Measurements from ENCODE around the gene MIB2. TPM values are rescaled to one million over a fixed set of nuclear protein-coding genes. Genes with fewer than 3 reads are reported as not detected.

Gene MIB2
- total RNA-seq, 1 donor from 2014 or later, result 81.2 TPM

DNA sequence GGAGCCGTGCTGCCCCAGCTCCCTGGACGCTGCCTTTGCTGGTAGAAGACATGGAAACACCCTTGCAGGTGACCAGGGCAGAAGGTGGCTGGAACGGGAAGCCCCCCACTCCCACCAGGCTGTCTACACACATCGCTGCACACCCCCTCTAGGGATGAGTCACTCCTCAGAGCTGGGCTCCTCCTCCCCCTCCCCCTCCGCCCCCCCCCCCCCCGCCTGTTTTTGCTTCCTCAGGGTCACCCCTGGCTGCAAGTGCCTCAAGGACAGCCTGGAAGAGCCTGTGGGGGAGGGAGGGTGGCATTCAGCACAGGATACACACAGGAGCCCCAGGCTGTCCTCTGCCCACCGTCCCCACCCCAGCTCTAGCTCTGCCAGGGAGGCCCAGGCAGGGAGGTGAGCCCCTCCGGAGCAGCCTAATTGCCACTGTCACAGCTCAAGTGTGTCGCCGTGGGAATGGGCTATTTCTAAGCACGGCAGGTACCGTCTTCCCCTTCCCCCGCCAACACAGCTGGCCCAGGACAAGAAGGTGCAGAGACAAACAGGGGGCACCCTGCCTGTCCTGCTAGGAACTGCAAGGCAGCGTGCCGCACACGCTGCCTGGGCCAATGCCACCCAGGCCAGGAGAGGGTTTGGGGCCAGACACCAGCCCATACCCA lies 17.9 kb upstream of the MIB2 start:
- DNase-seq (ENCODE audit: extremely low read depth, low read depth, low spot score), result no peak

GRCh38 chr1:1598051-1598719 lies 17.1 kb upstream of the MIB2 start:
- no peak for DNase-seq (ENCODE audit: extremely low read depth, low read depth, low spot score)

- DNase-seq (ENCODE audit: extremely low read depth, low read depth, low spot score), result no peak
Observed at GRCh38 chr1:1598720-1599029, 16.6 kb upstream of the MIB2 start.

DNA sequence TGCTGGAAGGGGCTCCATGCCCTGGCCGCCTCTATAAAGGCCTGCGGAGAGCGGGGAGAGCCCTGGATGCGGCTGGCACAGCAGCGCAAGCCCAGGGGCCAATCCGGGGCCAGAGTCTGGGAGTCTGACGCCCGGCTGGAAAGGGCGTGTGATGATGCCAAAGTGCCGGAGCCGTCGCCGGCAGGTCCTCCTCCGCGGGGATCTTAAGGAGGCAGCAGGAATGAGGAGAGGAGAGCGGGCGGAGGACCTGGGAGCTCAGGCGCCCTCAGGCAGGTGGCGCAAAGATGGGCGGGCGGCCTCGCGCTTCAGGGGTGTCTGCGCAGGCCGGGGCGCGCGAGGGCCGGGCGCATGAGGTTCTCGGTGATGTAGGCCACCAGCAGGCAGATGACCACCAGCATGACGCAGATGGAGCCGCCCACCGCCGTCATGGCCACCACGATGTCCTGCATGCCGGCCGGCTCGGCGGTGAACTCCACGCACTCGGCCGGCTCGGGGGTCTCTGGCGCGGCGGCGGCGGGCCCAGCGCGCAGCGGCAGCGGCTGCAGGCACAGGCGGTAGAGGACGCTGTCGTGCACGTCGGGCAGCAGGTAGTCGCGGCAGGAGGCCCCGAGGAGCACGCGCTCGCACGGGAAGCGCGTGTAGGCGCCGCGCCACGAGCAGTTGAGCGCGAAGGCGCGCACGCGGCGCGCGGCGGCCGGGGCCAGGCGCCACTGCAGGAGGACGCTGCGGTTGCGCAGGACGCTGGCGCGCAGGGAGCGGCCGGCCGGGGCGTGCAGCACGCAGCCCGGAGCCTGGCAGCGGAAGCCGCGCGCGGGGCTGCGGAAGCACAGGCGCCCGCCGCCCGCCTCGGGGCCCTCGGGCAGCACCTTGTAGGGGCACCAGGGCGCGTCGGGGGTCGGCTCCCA lies 16.0 kb upstream of the MIB2 start:
- no peak for DNase-seq (ENCODE audit: extremely low read depth, low read depth, low spot score)

DNA sequence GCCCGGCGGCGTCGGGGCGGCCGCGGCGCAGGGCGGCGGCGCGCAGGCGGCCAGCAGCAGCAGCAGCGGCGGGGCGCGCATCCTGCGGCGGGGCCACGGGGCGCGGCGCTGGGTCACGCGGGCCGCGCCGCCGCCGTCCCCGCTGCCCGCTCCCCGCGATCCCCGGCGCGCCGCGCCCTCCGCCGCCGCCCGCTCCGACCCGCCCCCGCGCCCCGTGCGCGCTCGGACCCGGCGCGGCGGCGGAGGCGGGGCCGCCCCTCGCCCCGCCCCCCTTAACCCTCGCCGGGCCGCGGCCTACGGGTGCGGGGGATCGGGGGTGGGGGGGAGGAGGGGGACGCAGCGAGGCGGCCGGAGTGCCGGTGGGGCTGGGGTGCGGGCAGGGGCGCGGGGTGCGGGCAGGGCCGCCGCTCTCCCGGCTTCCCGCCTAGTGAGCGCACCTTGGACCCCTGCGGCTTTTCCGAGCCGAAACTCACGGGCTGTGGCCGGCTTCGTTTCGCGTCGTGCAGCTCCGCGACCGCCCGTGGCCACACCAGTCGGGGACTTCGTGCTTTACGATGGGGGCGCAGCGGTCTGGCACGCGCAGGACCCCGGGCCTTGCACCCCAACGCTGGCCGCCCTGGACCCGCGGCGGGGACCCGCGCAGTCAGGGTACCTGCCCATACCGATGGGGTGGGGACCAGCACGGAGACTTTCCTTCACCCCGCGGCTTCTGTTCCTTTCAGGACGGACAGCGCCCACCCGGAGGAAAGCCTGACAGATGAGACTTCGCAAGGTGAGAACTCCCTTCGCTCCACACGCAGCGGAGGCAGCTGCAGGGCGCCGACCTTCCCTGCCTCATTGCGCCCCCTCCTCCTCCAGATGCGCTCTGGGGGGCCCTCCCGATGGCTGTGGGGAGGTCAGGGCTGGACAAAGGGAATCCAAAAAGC lies 15.1 kb upstream of the MIB2 start, which contains the start of gene FNDC10:
Gene FNDC10, minus strand, starts transcription at position 201 of the 926 bp plus-strand sequence. Its CDS starts 120 bp downstream, at position 81.
- no peak for DNase-seq (ENCODE audit: extremely low read depth, low read depth, low spot score)

- no peak for DNase-seq (ENCODE audit: extremely low read depth, low read depth, low spot score)
Observed at GRCh38 chr1:1600861-1601563, 14.3 kb upstream of the MIB2 start.

- DNase-seq (ENCODE audit: extremely low read depth, low read depth, low spot score), result no peak
Observed at GRCh38 chr1:1601564-1602303, 13.6 kb upstream of the MIB2 start.

DNA sequence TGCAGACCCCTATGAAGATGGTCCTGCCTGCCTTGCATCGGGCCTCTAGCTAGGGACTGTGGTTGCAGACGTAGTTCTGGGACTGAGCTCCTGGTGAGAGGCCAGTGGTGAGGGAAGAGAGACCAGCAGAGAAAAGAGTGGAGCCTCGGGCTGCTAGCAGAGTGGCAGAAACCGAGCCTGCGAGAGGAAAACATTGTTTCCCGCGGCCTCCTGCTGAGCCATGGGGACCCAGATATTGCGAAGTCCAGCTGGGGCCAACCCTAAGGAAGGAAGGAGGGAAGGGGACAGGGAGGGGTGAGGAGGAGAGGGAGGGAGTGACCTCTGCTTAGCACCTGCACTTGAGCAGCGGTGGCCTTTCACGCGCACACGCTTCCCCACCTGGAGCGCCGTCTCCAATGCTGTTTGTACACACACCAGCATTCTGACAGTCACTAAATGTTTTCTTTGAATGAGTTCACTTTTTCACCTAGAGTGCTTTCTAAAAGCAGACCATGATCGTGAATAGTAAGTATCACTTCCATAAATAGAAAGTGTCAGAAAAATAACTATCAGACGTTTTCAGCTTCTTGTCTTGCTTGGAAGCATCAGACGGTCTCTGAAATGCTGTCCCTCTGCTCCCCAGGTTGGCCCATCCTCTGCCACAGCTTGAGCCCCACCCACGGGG lies 12.9 kb upstream of the MIB2 start:
- no peak for DNase-seq (ENCODE audit: extremely low read depth, low read depth, low spot score)

DNA sequence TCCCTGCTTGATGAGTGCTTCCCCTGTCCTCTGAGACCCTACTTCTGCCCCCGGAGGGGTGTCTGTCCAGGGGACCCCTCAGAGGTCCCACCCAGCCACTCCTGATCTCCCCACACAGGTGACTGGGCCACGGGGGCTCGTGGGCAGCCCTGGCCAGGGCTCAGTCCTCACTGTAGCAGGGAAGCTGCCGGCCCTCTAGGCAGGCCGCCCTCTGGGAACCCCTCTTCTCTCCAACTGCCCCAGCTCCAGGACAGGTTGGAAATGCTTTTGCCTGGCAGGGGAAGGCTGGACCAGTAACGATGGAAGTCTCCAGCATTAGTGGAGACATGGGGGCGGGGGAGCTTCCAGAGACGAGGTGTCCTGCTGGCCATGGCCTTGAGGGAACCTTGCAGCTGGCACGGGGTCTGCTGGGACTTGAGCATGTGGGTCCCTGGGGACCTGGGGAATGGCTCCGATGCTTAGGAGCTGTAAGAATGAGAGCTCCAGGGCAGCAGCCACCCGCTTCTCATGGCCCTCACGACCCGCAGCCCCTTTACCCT lies 12.3 kb upstream of the MIB2 start:
- DNase-seq (ENCODE audit: extremely low read depth, low read depth, low spot score), result no peak

DNA sequence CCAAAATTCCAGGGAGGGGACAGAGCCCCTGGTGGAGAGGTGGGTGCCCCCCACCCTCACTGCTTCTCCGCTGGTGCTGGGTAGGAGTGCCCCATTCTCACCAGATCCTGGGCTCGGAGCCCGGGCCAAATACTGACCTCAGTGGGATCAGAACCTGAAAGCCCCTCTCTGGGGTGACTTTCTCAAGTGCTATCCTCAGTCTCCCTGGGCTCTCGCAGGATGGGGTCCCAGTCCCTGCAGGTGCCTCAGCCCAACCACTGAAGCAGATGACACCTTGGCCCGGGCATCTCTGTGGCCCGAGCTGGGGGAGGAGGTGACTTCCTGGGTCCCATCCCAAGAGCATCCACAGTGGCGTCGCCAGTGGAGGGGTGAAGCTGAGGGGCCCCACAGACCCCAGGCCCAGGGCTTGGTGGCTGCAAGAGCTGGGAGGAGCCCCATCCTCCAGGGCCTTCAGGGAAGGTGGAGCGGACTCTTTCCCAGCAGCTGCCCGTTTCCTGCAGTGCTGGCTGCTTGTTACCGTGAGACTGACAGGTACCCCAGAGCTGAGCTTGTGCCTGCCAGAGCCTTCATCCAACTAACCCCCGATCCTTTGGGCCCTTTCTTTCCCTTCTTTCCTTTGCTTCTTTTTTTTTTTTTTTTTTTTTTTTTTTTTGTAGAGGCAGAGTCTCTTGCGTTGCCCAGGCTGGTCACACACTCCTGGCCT lies 11.5 kb upstream of the MIB2 start:
- DNase-seq (ENCODE audit: extremely low read depth, low read depth, low spot score), result no peak

GRCh38 chr1:1604374-1605033 lies 10.8 kb upstream of the MIB2 start:
- no peak for DNase-seq (ENCODE audit: extremely low read depth, low read depth, low spot score)

DNA sequence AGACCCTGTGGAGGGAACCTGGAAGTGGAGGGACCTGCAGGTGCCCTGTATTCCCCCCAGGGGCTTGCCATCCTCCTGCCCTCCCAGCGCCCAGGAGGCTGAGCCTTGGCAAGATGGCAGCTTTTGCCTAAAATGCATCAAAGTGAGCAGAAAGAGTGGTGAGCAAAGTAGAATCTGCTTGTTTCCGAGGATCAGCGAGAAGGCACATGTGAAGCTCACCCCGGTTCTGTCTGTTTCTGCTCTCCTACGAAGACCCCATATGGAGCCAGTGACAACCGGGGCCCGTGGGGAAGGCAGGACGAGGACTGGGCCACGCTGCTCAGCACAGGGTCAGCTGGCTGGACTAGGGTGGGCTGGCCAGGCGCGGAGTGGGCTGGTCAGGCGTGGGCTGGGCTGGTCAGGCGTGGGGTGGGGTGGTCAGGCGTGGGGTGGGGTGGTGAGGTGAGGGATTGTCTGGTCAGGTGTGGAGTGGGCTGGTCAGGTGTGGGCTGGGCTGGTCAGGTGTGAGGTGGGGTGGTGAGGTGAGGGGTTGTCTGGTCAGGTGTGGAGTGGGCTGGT lies 10.2 kb upstream of the MIB2 start:
- DNase-seq (ENCODE audit: extremely low read depth, low read depth, low spot score), result no peak

GRCh38 chr1:1605724-1606123 lies 9.6 kb upstream of the MIB2 start:
- no peak for DNase-seq (ENCODE audit: extremely low read depth, low read depth, low spot score)

GRCh38 chr1:1606232-1606631 lies 9.1 kb upstream of the MIB2 start:
- DNase-seq (ENCODE audit: extremely low read depth, low read depth, low spot score), result no peak

DNA sequence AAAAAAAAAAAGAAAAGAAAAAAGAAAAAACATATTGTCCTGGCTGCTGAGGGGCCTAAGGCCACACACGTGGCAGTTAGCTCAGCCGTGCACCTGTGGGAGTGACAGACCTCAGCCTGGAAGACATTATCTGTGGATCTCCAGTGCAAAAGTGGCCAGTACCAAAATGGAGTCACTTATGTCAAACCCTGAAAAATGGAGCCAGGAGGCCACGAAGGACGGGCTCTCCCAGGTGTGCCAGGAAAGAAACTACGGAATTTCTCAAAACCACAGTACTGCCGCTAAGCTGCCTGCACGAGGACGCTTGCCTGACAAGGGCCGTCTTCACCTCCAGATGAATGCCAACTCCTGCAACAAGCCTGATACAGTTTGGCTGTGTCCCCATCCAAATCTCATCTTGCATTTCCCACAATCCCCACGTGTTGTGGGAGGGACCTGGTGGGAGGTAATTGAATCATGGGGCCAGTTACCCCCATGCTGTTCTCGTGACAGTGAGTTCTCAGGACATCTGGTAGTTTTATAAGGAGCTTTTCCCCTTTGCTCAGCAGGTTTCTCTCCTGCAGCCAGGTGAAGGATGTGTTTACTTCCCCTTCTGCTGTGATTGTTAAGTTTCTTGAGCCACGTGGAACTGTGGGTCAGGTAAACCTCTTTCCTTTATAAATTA lies 5.3 kb upstream of the MIB2 start:
- DNase-seq (ENCODE audit: extremely low read depth, low read depth, low spot score), result no peak

GRCh38 chr1:1610796-1611195 lies 4.5 kb upstream of the MIB2 start:
- no peak for DNase-seq (ENCODE audit: extremely low read depth, low read depth, low spot score)

DNA sequence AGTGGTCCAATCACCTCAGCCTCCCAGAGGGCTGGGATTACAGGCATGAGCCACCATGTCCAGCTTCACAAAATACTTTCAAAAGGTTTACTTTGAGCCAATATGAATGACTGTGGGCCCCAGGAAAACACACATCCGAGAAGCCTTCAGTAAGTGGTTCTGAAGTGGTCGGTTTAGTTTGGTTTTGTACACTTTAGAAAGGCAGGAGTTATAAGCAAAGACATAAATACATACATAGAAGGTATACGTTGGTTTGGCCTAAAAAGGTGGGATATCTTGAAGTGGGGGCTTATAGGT lies 3.2 kb upstream of the MIB2 start:
- DNase-seq (ENCODE audit: extremely low read depth, low read depth, low spot score), result no peak

Data from glomerular endothelial cell (primary cell).